ENCODE data around the gene SASH1. TPM values are rescaled to one million over a fixed set of nuclear protein-coding genes. Genes with fewer than 3 reads are reported as not detected.

SASH1 gene
- polyA plus RNA-seq, 1 experiment: 32.2 TPM

- no peak for DNase-seq (ENCODE audit: low read depth)
- ChIA-PET CTCF (no interaction called here), POLR2A (no interaction called here)
- Histone ChIP-seq H3K4me3 (ENCODE audit: low read depth, low read length) (no peak overlapping the region), H3K36me3 (ENCODE audit: control insufficient read depth, insufficient read depth, low read length) (no peaks in the 10 kb centered on the region), H3K27me3 (ENCODE audit: control insufficient read depth, insufficient read depth, low read length) (no peaks in the 10 kb centered on the region)
- TF ChIP-seq CTCF (IDR thresholded peaks at IDR 0.05; ENCODE audit: insufficient read depth, low read depth, low read length): no peak
These were observed 55.6 kb downstream of the SASH1 start for GRCh38 chr6:148398244-148398643.

- TF ChIP-seq CTCF (IDR thresholded peaks at IDR 0.05; ENCODE audit: insufficient read depth, low read depth, low read length): no peak
- no peak overlapping the region for H3K4me3 ChIP-seq (ENCODE audit: low read depth, low read length)
- no peaks in the 10 kb centered on the region for H3K27me3 ChIP-seq (ENCODE audit: control insufficient read depth, insufficient read depth, low read length)
- CTCF ChIA-PET: no interaction called here
- POLR2A ChIA-PET: interaction anchor here (0.6 kb wide), 2 partner anchors 65 to 216 kb away, joined by 3 to 12 read pairs; no protein-coding TSS in a partner anchor
- H3K36me3 ChIP-seq (ENCODE audit: control insufficient read depth, insufficient read depth, low read length): no peaks in the 10 kb centered on the region
- DNase-seq (ENCODE audit: low read depth): no peak
These were observed 56.0 kb downstream of the SASH1 start for GRCh38 chr6:148398678-148399077.

- TF ChIP-seq CTCF (IDR thresholded peaks at IDR 0.05; ENCODE audit: insufficient read depth, low read depth, low read length): no peak
- POLR2A ChIA-PET: no interaction called here
- no peaks in the 10 kb centered on the region for H3K36me3 ChIP-seq (ENCODE audit: control insufficient read depth, insufficient read depth, low read length)
- CTCF ChIA-PET: no interaction called here
- no peak for DNase-seq (ENCODE audit: low read depth)
- H3K27me3 ChIP-seq (ENCODE audit: control insufficient read depth, insufficient read depth, low read length): no peaks in the 10 kb centered on the region
- H3K4me3 ChIP-seq (ENCODE audit: low read depth, low read length): no peak overlapping the region
These were observed 58.9 kb downstream of the SASH1 start for GRCh38 chr6:148401571-148401970.

- DNase-seq (ENCODE audit: low read depth): no peak
- POLR2A ChIA-PET: no interaction called here
- H3K27me3 ChIP-seq (ENCODE audit: control insufficient read depth, insufficient read depth, low read length): no peaks in the 10 kb centered on the region
- H3K36me3 ChIP-seq (ENCODE audit: control insufficient read depth, insufficient read depth, low read length): no peaks in the 10 kb centered on the region
- CTCF ChIA-PET: no interaction called here
- no peak for TF ChIP-seq CTCF (IDR thresholded peaks at IDR 0.05; ENCODE audit: insufficient read depth, low read depth, low read length)
- H3K4me3 ChIP-seq (ENCODE audit: low read depth, low read length): no peak overlapping the region
These were observed 61.9 kb downstream of the SASH1 start for GRCh38 chr6:148404456-148405054.

- Histone ChIP-seq H3K36me3 (ENCODE audit: control insufficient read depth, insufficient read depth, low read length) (no peaks in the 10 kb centered on the region), H3K4me3 (ENCODE audit: low read depth, low read length) (no peak overlapping the region), H3K27me3 (ENCODE audit: control insufficient read depth, insufficient read depth, low read length) (no peaks in the 10 kb centered on the region)
- ChIA-PET CTCF (no interaction called here), POLR2A (interaction anchor here (0.5 kb wide), 1 partner anchor 135 kb away, joined by 13 read pairs; no protein-coding TSS in a partner anchor)
- no peak for TF ChIP-seq CTCF (IDR thresholded peaks at IDR 0.05; ENCODE audit: insufficient read depth, low read depth, low read length)
- no peak for DNase-seq (ENCODE audit: low read depth)
These were observed 63.3 kb downstream of the SASH1 start for GRCh38 chr6:148405894-148406293.

All from BJ (cell line).